ENCODE measurements around the gene ADGRA3.

DNA sequence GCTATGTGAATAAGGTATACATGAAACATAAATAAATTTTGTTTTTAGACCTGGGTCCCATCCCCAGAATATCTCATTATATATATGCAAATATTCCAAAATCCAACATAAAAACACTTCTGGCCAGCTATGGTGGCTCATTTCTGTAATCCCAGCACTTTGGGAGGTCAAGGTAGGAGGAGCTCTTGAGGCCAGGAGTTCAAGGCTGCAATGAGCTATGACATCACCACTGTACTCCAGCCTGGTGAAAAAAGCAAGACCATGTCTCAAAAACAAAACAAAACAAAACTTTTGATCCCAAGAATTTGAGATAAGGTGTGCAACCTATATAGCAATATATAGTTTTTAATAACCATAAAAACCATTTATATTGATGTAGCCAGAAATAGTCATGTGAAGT lies 5.4 kb upstream of the ADGRA3 start:
- TF ChIP-seq SIN3A (IDR thresholded peaks at IDR 0.05; ENCODE audit: borderline replicate concordance, insufficient read depth, low read length) (no peak), POLR2AphosphoS5 (IDR thresholded peaks at IDR 0.05; ENCODE audit: low read depth, low read length) (no peak)
